Kidney (tissue), 14 donors: ENCODE measurements around the gene DCBLD2. TPM values are rescaled to one million over a fixed set of nuclear protein-coding genes. Genes with fewer than 3 reads are reported as not detected.

ENCODE experiments used
- DNase-seq, 5 donors: peaks; one replicate each; pipeline ENCODE4 v3.0.0-alpha.2; 2013 to 2020
- FAIRE-seq: peaks from 2 replicates; lab custom pipeline; 2012; peaks lifted over from hg19 to GRCh38; lab: Jason Lieb, UNC
- H3K27ac ChIP-seq, 2 donors: one replicate each; pipeline ENCODE4 v1.7.0; 2013; ENCODE audit warnings: low read depth in 2 of 2, low read length in 2 of 2, inconsistent platforms in 1 of 2
- H3K27me3 ChIP-seq: one replicate; pipeline ENCODE4 v1.7.1; 2013; ENCODE audit warnings: low read length, inconsistent platforms; ENCODE audit not compliant: control insufficient read depth, insufficient read depth
- H3K36me3 ChIP-seq, 3 donors: one replicate each; pipeline versions ENCODE4 v1.7.0 to v1.7.1; 2013; ENCODE audit warnings: low read length in 3 of 3, control low read depth in 1 of 3, inconsistent platforms in 1 of 3; ENCODE audit not compliant: insufficient read depth in 3 of 3, control insufficient read depth in 2 of 3
- H3K4me1 ChIP-seq, 3 donors: one replicate each; pipeline versions ENCODE4 v1.7.0 to v1.7.1; 2013; ENCODE audit warnings: low read length in 3 of 3, inconsistent platforms in 1 of 3, low read depth in 1 of 3; ENCODE audit not compliant: control insufficient read depth in 2 of 3, insufficient read depth in 2 of 3
- H3K4me3 ChIP-seq, 3 donors: one replicate each; pipeline versions ENCODE4 v1.7.0 to v1.8.1; 2013; ENCODE audit warnings: low read length in 3 of 3, control low read depth in 1 of 3, inconsistent platforms in 1 of 3
- H3K9ac ChIP-seq, 3 donors: one replicate each; pipeline versions ENCODE4 v1.7.0 to v1.7.1; 2013; ENCODE audit warnings: low read length in 3 of 3, control low read depth in 1 of 3, inconsistent platforms in 1 of 3
- H3K9me3 ChIP-seq, 3 donors: one replicate each; pipeline versions ENCODE4 v1.7.0 to v1.7.1; 2013; ENCODE audit warnings: low read length in 3 of 3, control low read depth in 1 of 3, inconsistent platforms in 1 of 3; ENCODE audit not compliant: control insufficient read depth in 2 of 3, insufficient read depth in 1 of 3
- CTCF ChIP-seq: IDR thresholded peaks from 3 replicates; pipeline ENCODE4 v1.5.1; 2012; ENCODE audit warnings: mild to moderate bottlenecking, moderate library complexity, borderline replicate concordance; ENCODE audit not compliant: insufficient read depth; ENCODE audit errors: extremely low read depth
- intact Hi-C: fragments of 100-400 bp; cut with DNase I; formaldehyde crosslinking; loops from one replicate; pipeline ENCODE4 v1.11.1; 2022
- polyA plus RNA-seq: library from polyadenylated mRNA; stranded (reverse); fragments of 350-450 nt; fragmentation: Illumina TruSeq; extraction: RNeasy Lipid Tissue Mini Kit (QIAGEN cat#74804); gene quantifications from one replicate; pipeline ENCODE4 v1.2.3, GENCODE V29; 2014; ENCODE audit warnings: low read depth, low replicate concordance; ENCODE audit not compliant: insufficient read depth
- total RNA-seq: library from RNA; stranded (reverse); fragmentation: NEBNext Ultra II Directional; extraction: Animal tissue kit (Norgen Biotek cat#: 25700); gene quantifications from one replicate; pipeline ENCODE4 v1.2.1, GENCODE V29; 2021
- donor health status: control.
- donor health status: control.
- donor health status: control.
- donor health status: control.
- donor health status: control.
- donor health status: DM: yes; HTN: yes; CAD: no.
- donor health status: Normal renal cell carcinoma (clear cell type).

Gene DCBLD2
- total and polyA plus RNA-seq, 2 donors from 2014 or later: 8.0 to 39.3 TPM

GRCh38 chr3:98806521-98806920, 95.0 kb downstream of the DCBLD2 start:
- intact Hi-C loops: no loop called here
- Histone ChIP-seq H3K27ac (no peak overlapping the region), H3K9me3 (no peaks in the 10 kb centered on the region), H3K4me1 (no peaks in the 10 kb centered on the region), H3K36me3 (peaks cover 6 to 13% (median 13%) of the 10 kb centered on the region in 3 donors), H3K27me3 (no peaks in the 10 kb centered on the region), H3K4me3 (no peak overlapping the region), H3K9ac (no peak overlapping the region)
- DNase-seq (no peak), FAIRE-seq (no peak)
- no peak for TF ChIP-seq CTCF

GRCh38 chr3:98805571-98805970, 95.9 kb downstream of the DCBLD2 start:
- FAIRE-seq (no peak), DNase-seq (no peak)
- intact Hi-C loops: no loop called here
- Histone ChIP-seq H3K9ac (no peak overlapping the region), H3K9me3 (no peaks in the 10 kb centered on the region), H3K27me3 (no peaks in the 10 kb centered on the region), H3K27ac (no peak overlapping the region), H3K36me3 (peaks cover 6 to 13% (median 13%) of the 10 kb centered on the region in 3 donors), H3K4me1 (peaks cover 0 to 6% (median 0%) of the 10 kb centered on the region in 3 donors), H3K4me3 (no peak overlapping the region)
- TF ChIP-seq CTCF: no peak

GRCh38 chr3:98801043-98801747, 100.3 kb downstream of the DCBLD2 start:
- Histone ChIP-seq H3K27ac (no peak overlapping the region), H3K36me3 (peaks cover 0 to 4% (median 3%) of the 10 kb centered on the region in 3 donors), H3K9ac (no peak overlapping the region), H3K4me3 (no peak overlapping the region), H3K27me3 (no peaks in the 10 kb centered on the region), H3K4me1 (peaks cover 0 to 10% (median 0%) of the 10 kb centered on the region in 3 donors), H3K9me3 (no peaks in the 10 kb centered on the region)
- intact Hi-C loops: no loop called here
- DNase-seq: no peak
- FAIRE-seq: no peak
- TF ChIP-seq CTCF: no peak

- Histone ChIP-seq H3K27ac (no peak overlapping the region), H3K36me3 (peaks cover 0 to 4% (median 3%) of the 10 kb centered on the region in 3 donors), H3K9ac (no peak overlapping the region), H3K27me3 (no peaks in the 10 kb centered on the region), H3K9me3 (no peaks in the 10 kb centered on the region), H3K4me3 (no peak overlapping the region), H3K4me1 (peaks cover 0 to 10% (median 0%) of the 10 kb centered on the region in 3 donors)
- TF ChIP-seq CTCF: no peak
- intact Hi-C loops: no loop called here
- DNase-seq: peak in 4 of 5 donors; percentile 53 to 88 (median 74)
- FAIRE-seq: peak; percentile 38
Observed at GRCh38 chr3:98800401-98800800, 101.1 kb downstream of the DCBLD2 start.
